SK-N-MC (cell line): ENCODE measurements around the gene EFEMP2.

Experiments used
- FOXP2 ChIP-seq: optimal IDR thresholded peaks from 2 replicates; pipeline ENCODE3; 2011; ENCODE audit warnings: mild to moderate bottlenecking, moderate library complexity; ENCODE audit not compliant: insufficient read depth; ENCODE audit errors: extremely low read length, control extremely low read depth
- POLR2AphosphoS5 ChIP-seq: IDR thresholded peaks from 2 replicates; pipeline ENCODE4 v1.6.1; 2012; ENCODE audit warnings: mild to moderate bottlenecking, low read depth, low read length, borderline replicate concordance

DNA sequence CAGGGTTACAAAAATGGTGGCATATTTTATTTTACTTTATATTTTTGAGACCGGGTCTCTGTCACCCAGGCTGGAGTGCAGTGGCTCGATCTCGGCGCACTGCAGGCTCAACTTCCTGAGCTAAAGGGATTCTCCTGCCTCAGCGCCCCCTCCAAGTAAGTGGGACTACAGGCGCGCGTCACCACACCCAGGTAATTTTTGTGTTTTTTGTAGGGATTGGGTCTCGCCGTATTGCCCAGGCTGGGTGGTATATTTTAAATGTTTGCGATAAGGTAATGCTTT, 28.2 kb upstream of the EFEMP2 start:
- no peak for TF ChIP-seq FOXP2
- TF ChIP-seq POLR2AphosphoS5, result no peak
